Measurements from ENCODE around the gene MAPT. TPM values are rescaled to one million over a fixed set of nuclear protein-coding genes. Genes with fewer than 3 reads are reported as not detected.
"Not testable (repeated sequence)": the region's sequence is repeated elsewhere in the genome, so short reads cannot be mapped to it uniquely, and the experiment has no call there.

MAPT gene
- total and polyA plus RNA-seq, 2 donors: 3.4 to 21.1 TPM

DNA sequence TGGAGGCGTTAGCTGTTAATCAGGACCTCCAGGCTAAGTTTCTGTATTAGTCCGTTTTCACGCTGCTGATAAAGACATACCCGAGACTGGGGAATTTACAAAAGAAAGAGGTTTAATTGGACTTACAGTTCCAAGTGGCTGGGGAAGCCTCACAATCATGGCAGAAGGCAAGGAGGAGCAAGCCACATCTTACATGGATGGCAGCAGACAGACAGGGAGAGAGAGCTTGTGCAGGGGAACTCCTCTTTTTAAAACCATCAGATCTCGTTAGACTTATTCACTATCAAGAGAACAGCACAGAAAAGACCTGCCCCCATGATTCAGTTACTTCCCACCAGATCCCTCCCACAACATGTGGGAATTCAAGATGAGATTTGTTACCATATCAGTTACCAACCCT lies 18.7 kb downstream of the MAPT start:
- H3K4me3 ChIP-seq (ENCODE audit: low read depth, low read length); H3K27ac ChIP-seq (ENCODE audit: low read depth); H3K4me1 ChIP-seq (ENCODE audit: insufficient read depth); H3K36me3 ChIP-seq (ENCODE audit: insufficient read depth); DNase-seq (ENCODE audit: extremely low spot score): not testable (repeated sequence)
- 86% methylated on average over 5 of the region's 5 CpGs for WGBS

DNA sequence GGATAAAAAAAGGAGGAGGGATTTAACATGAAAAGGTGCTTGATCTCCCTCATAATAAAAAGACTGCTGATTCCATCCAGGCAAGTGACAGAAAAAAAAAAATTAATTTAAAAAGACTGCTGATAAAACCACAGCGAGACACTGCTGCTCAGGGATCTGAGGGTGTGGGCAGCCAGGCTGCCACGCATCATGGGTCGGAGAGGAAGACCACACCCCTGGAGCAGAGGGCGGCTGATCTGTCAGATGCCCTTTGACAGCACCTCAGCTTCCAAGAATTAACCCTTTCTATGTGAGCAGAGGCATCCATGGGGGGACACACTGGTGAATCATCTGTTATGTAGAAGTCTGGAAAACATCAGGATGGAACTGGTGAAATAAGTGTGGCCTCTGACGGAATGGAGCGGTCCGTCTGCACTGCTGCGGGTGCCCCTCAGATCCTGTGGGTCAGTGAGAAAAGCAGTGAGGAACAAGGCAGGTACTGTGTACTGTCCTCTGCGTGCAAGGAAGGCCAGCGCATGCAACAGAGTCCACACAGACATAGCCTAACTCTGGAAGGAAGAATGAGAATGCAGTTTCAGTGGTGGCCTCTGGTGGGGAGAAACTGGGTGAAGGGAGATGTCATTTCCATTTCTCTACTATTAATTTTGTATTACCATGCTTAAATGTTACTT lies 19.8 kb downstream of the MAPT start:
- whole genome bisulfite sequencing: 57% methylated on average over 10 of the region's 10 CpGs
- Histone ChIP-seq H3K4me1 (ENCODE audit: insufficient read depth) (no peaks in the 10 kb centered on the region), H3K27ac (ENCODE audit: low read depth) (no peak overlapping the region), H3K4me3 (ENCODE audit: low read depth, low read length) (no peak overlapping the region), H3K36me3 (ENCODE audit: insufficient read depth) (no peaks in the 10 kb centered on the region)
- DNase-seq (ENCODE audit: extremely low spot score): no peak

DNA sequence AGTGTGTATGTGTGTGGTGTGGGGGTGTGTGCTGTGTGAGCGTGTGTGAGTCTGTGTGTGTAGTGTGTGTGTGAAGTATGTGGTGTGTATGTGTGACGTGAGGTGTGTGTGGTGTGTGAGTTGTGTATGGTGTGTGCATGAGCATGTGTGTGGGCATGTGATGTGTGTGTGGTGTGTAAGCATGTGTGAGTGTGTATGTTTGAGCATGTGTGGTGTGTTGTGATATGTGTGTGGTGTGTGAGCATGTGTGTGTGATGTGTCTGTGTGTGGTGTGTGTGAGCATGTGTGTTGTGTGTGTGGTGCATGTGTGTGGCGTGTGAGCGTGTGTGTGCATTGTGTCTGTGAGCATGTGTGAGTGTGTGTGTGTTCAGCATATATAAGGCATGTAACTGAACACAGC lies 20.9 kb downstream of the MAPT start:
- Histone ChIP-seq H3K4me1 (ENCODE audit: insufficient read depth) (no peaks in the 10 kb centered on the region), H3K4me3 (ENCODE audit: low read depth, low read length) (no peak overlapping the region), H3K27ac (ENCODE audit: low read depth) (no peak overlapping the region), H3K36me3 (ENCODE audit: insufficient read depth) (no peaks in the 10 kb centered on the region)
- DNase-seq (ENCODE audit: extremely low spot score): no peak
- WGBS: 91% methylated on average over 4 of the region's 4 CpGs

DNA sequence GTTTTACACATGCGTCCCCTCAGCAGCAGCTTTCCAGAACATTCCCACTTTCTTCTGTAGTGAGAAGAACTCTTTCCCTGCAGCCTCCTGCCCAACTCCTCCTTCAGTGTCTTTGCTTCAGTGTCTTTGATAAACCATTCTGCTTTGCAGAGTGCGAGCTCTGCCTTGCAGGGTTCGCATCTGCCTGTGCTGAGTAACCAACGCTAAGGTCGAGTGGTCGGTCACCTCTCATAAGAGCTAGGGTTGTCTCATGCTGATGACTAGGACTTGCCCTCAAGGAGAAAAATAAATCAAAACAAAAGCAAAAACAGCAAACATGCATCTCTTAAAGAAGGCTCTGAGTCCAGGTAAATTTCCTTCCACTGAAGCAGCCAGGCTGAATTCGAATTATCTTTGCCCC lies 22.7 kb downstream of the MAPT start:
- Histone ChIP-seq H3K4me1 (ENCODE audit: insufficient read depth) (no peaks in the 10 kb centered on the region), H3K4me3 (ENCODE audit: low read depth, low read length) (no peak overlapping the region), H3K36me3 (ENCODE audit: insufficient read depth) (no peaks in the 10 kb centered on the region), H3K27ac (ENCODE audit: low read depth) (no peak overlapping the region)
- WGBS: 78% methylated on average over 7 of the region's 7 CpGs
- no peak for DNase-seq (ENCODE audit: extremely low spot score)

DNA sequence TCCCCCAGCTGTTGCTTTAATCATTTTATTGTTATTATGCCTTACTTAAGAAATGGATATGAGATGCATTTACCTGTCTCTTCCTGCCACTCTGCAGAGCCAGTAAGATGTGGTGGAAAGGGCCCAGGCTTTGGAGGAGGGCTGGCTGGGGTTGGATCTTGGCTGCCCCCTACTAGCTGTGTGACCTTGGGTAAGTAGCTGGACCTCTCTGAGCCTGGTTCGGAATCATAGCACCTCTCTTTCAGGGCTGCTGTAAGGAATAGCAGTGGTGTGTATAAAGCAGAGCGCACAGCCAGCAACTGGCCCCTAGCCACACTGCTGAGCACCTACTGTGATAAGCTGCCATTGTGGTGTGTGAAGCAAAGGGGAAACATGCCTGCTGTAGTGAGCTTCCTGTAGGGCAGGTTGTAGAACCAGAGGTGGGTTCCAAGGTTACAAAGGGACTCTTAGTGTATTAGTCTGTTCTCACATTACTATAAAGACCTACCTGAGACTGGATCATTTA lies 23.9 kb downstream of the MAPT start:
- 90% methylated on average over 2 of the region's 2 CpGs for WGBS
- no peak overlapping the region for H3K4me3 ChIP-seq (ENCODE audit: low read depth, low read length)
- no peaks in the 10 kb centered on the region for H3K4me1 ChIP-seq (ENCODE audit: insufficient read depth)

DNA sequence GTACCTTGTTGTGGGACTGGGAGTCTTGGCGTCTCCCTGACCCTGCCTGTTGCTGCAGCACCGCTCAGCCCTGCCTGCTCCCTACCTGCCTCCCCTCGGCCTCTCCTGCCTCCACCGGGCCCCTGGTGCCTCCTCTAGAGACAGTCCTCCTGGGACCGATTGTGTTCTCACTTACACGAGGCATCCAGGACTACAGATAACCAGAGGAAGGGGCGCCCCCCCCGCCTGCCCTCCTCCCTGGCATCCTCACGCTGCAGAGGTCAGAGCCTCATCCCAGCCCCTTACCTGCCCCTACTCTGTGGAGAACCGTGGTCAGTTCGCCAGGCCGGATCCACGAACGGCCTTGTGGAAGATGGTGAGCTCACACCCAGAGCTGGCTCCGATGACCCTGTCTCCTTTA lies 24.8 kb downstream of the MAPT start:
- Histone ChIP-seq H3K4me1 (ENCODE audit: insufficient read depth) (no peaks in the 10 kb centered on the region), H3K27ac (ENCODE audit: low read depth) (no peak overlapping the region), H3K4me3 (ENCODE audit: low read depth, low read length) (no peak overlapping the region), H3K36me3 (ENCODE audit: insufficient read depth) (no peaks in the 10 kb centered on the region)
- DNase-seq (ENCODE audit: extremely low spot score): no peak
- WGBS: 74% methylated on average over 15 of the region's 15 CpGs

More for the DNA sequence above, 23.9 kb downstream of the MAPT start:
- DNase-seq (ENCODE audit: extremely low spot score): no peak
- H3K36me3 ChIP-seq (ENCODE audit: insufficient read depth): no peaks in the 10 kb centered on the region
- no peak overlapping the region for H3K27ac ChIP-seq (ENCODE audit: low read depth)

DNA sequence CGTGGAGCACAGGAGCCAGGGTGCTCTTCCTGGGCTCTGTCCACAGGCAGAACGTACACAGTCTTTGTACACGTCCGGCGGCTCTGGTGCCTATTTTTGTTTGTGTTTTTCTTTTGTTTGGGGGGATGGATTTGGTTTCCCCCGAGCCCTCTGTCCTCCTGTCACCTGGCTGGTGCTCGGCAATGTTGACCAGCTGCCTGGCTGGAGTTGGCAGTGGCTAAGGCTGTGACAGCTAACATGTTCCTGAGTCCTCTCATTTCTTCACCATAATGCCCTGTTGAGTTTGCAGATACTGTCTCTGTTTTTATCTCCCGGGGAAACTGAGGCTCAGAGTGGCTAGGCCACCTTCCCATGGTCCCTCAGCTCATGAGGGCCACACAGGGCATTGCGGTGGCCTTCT lies 25.7 kb downstream of the MAPT start:
- no peak for DNase-seq (ENCODE audit: extremely low spot score)
- Histone ChIP-seq H3K36me3 (ENCODE audit: insufficient read depth) (no peaks in the 10 kb centered on the region), H3K27ac (ENCODE audit: low read depth) (no peak overlapping the region), H3K4me1 (ENCODE audit: insufficient read depth) (no peaks in the 10 kb centered on the region), H3K4me3 (ENCODE audit: low read depth, low read length) (no peak overlapping the region)
- WGBS: 81% methylated on average over 9 of the region's 9 CpGs

DNA sequence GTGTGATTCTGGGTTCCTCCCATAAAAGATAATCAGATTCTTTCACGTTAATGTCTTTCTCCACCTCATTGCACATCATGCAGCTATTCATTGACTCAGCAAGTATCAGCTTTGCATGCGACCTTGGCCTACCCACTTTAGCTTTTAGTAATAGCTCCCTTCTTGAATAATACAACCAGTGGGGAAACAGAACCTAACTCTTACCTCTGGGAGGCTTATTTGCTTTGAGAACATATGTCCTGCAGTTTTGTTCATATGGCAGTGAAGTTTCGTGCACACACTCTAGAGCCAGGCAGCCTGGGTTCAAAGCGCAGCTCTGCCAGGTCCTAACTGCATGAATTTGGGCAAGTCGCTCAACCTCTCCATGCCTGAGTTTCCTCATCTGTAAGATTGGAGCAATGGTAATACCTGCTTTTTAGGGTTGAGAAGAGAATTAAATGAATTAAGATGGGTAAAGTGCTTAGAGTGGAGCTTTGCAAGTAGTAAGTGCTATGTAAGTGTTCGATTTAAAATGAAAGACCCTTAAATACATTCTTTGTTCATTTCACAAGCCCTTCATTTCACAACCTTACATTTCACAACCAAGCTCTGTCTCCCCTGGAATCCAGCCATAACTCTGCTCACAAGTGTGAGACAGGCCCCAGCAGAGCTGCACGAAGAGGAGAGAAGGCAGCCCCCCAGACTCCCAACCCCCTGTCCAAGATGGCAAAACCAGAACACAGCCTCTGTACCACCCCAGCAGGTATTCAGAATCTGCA lies 29.3 kb downstream of the MAPT start:
- H3K4me1 ChIP-seq (ENCODE audit: insufficient read depth): no peaks in the 10 kb centered on the region
- H3K27ac ChIP-seq (ENCODE audit: low read depth): no peak overlapping the region
- no peaks in the 10 kb centered on the region for H3K36me3 ChIP-seq (ENCODE audit: insufficient read depth)
- no peak overlapping the region for H3K4me3 ChIP-seq (ENCODE audit: low read depth, low read length)
- DNase-seq (ENCODE audit: extremely low spot score): no peak
- WGBS: 76% methylated on average over 7 of the region's 7 CpGs

DNA sequence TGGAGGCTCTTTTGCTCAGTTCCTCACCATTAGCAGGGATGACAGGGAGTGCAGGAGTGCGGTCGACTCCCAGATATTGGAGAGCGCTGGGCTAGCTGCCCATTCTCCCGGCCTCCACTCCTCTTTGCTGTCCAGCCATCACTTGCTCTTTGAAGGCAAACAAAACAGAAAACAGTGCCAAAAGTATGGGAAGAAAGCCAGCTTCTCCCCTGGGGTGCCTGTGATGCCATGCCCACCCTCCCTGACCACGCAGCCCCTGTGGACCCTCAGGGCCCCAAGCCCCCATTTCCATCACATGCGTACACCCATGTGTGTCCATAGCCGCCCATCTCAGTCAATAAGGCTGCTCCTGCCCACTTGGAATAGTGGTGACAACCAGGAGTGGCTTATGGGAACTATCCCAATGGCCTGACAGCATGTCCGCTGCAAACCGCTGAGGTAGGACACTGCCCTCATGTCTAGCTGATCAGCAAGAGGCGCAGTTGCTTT lies 30.0 kb downstream of the MAPT start:
- no peak overlapping the region for H3K4me3 ChIP-seq (ENCODE audit: low read depth, low read length)
- no peak for DNase-seq (ENCODE audit: extremely low spot score)
- 84% methylated on average over 10 of the region's 10 CpGs for WGBS
- no peaks in the 10 kb centered on the region for H3K4me1 ChIP-seq (ENCODE audit: insufficient read depth)
- H3K36me3 ChIP-seq (ENCODE audit: insufficient read depth): no peaks in the 10 kb centered on the region
- no peak overlapping the region for H3K27ac ChIP-seq (ENCODE audit: low read depth)

DNA sequence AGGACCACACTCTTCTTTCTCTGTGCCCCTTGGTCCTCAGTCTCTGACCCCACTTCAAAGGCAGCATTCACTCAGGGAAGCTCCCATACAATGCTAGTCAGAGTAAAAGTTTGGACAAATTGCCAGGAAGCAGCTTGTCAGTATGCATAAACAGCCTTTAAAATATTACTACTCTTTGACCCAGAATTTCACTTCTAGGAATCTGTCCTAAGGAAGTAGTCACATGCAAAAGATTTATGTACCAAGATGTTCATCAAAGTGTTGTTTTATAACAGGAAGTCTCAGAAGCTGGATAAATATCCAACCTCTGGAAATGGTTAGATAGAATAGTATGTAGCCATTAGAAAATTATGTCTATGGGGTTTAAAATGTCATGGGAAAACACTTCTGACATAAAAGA lies 31.0 kb downstream of the MAPT start:
- no peak overlapping the region for H3K27ac ChIP-seq (ENCODE audit: low read depth)
- H3K4me1 ChIP-seq (ENCODE audit: insufficient read depth): no peaks in the 10 kb centered on the region
- DNase-seq (ENCODE audit: extremely low spot score): no peak
- no peaks in the 10 kb centered on the region for H3K36me3 ChIP-seq (ENCODE audit: insufficient read depth)
- H3K4me3 ChIP-seq (ENCODE audit: low read depth, low read length): no peak overlapping the region

DNA sequence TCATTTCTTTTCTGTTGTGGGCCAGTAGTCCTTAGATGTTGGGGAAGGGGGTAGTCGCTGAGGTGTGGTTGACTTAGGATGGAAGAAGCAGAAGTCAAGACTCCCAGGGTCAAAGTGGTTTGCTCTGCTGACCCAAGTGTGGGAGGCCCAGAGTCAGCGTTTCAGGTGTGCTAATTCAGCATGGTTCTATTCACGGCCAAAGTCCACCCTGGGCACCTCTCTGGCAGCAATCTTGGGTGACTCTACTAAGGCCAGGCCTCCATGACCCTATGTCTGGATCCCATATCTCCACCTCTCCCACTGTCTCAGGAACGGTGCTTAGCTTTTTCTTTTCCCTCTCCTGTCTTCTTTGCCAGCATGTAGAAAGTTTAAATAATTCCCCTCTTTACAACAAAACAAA lies 32.9 kb downstream of the MAPT start:
- WGBS: 92% methylated on average over 4 of the region's 4 CpGs
- H3K4me3 ChIP-seq (ENCODE audit: low read depth, low read length): no peak overlapping the region
- H3K27ac ChIP-seq (ENCODE audit: low read depth): no peak overlapping the region
- H3K4me1 ChIP-seq (ENCODE audit: insufficient read depth): no peaks in the 10 kb centered on the region
- no peaks in the 10 kb centered on the region for H3K36me3 ChIP-seq (ENCODE audit: insufficient read depth)
- no peak for DNase-seq (ENCODE audit: extremely low spot score)

DNA sequence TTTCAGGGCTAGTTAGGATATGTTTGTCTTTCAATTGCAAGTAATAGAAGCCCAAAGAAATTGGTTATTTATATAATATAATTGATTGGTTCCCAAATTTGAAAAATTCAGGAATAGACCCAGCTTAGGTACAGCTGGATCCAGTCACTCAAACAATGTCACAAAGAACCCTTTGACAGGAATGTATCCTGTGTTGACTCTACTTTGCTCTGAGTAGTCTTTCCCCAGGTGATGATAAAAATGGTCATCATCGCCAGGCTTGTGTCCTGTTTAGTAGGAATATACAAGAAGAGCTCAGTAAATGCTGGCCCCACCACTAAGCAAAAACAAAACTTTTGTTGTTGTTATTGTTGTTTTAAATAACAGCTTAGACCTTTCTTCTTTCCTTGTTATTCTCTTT lies 35.0 kb downstream of the MAPT start:
- Histone ChIP-seq H3K4me3 (ENCODE audit: low read depth, low read length) (no peak overlapping the region), H3K27ac (ENCODE audit: low read depth) (no peak overlapping the region), H3K36me3 (ENCODE audit: insufficient read depth) (no peaks in the 10 kb centered on the region), H3K4me1 (ENCODE audit: insufficient read depth) (no peaks in the 10 kb centered on the region)
- DNase-seq (ENCODE audit: extremely low spot score): no peak
- WGBS: 89% methylated on average over 1 of the region's 1 CpG

DNA sequence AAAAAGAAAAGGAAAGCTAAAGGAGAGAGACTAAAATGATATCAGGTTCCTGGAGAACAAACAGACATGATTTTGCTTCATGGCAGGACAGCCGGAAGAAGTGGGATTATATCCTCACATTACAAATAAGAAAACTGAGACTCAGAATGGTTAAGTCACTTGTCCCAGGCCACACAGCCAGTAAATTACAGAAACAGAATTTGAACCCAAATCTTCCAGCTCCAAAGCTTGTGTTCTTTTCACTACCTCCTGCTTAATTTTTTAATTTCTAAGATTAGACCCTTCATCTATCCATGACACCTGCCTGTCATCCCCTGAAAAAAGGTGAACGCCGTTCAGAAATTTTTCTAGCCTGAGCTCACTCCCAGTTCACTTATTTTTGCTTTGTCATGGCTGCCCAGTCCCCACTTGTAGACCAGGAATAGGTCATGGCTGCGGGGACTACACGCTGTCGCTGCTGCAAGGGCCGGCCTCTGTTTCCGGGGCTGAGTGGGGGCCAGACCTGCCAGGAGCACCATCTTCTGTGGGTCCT lies 36.1 kb downstream of the MAPT start:
- Histone ChIP-seq H3K36me3 (ENCODE audit: insufficient read depth) (no peaks in the 10 kb centered on the region), H3K4me1 (ENCODE audit: insufficient read depth) (no peaks in the 10 kb centered on the region), H3K27ac (ENCODE audit: low read depth) (no peak overlapping the region), H3K4me3 (ENCODE audit: low read depth, low read length) (no peak overlapping the region)
- DNase-seq (ENCODE audit: extremely low spot score): no peak
- 90% methylated on average over 8 of the region's 8 CpGs for WGBS

DNA sequence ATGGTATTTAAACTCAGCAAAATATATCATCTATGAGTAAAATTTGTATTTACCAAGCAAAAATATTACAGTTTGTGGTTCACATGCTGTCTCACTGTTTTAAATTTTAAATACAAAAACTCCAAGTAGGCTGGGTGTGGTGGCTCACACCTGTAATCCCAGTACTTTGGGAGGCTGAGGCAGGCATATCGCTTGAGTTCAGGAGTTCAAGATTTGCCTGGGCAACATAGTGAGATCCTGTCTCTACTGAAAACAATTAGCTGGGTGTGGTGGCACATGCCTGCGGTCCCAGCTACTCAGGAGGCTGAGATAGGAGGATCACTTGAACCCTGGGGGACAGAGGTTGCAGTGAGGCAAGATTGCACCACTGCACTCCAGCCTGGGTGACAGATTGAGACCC lies 37.3 kb downstream of the MAPT start:
- WGBS: 95% methylated on average over 2 of the region's 2 CpGs
- no peak for DNase-seq (ENCODE audit: extremely low spot score)

More for the DNA sequence above, 37.3 kb downstream of the MAPT start:
- H3K4me3 ChIP-seq (ENCODE audit: low read depth, low read length): no peak overlapping the region
- no peaks in the 10 kb centered on the region for H3K36me3 ChIP-seq (ENCODE audit: insufficient read depth)
- H3K4me1 ChIP-seq (ENCODE audit: insufficient read depth): no peaks in the 10 kb centered on the region
- no peak overlapping the region for H3K27ac ChIP-seq (ENCODE audit: low read depth)
